ENCODE measurements around the gene TULP4. TPM values are rescaled to one million over a fixed set of nuclear protein-coding genes. Genes with fewer than 3 reads are reported as not detected.

Gene TULP4
- total and polyA plus RNA-seq, 7 donors: 2.4 to 142 (median 98.7) TPM

GRCh38 chr6:158502263-158502950, 190.1 kb downstream of the TULP4 start:
- H3K27me3 ChIP-seq: no peaks in the 10 kb centered on the region
- H3K9me3 ChIP-seq: no peaks in the 10 kb centered on the region
- H3K36me3 ChIP-seq: peaks cover 0 to 53% (median 4%) of the 10 kb centered on the region in 4 donors
- intact Hi-C loops (cut with DNase I): no loop called here
- no peak for TF ChIP-seq POLR2AphosphoS5 (IDR thresholded peaks at IDR 0.05)
- TF ChIP-seq EP300 (IDR thresholded peaks at IDR 0.05): no peak
- TF ChIP-seq, protein P1, sequence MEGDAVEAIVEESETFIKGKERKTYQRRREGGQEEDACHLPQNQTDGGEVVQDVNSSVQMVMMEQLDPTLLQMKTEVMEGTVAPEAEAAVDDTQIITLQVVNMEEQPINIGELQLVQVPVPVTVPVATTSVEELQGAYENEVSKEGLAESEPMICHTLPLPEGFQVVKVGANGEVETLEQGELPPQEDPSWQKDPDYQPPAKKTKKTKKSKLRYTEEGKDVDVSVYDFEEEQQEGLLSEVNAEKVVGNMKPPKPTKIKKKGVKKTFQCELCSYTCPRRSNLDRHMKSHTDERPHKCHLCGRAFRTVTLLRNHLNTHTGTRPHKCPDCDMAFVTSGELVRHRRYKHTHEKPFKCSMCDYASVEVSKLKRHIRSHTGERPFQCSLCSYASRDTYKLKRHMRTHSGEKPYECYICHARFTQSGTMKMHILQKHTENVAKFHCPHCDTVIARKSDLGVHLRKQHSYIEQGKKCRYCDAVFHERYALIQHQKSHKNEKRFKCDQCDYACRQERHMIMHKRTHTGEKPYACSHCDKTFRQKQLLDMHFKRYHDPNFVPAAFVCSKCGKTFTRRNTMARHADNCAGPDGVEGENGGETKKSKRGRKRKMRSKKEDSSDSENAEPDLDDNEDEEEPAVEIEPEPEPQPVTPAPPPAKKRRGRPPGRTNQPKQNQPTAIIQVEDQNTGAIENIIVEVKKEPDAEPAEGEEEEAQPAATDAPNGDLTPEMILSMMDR (IDR thresholded peaks at IDR 0.05): no peak
- no peak for TF ChIP-seq POLR2A (IDR thresholded peaks at IDR 0.05)
- DNase-seq: no peak
- no peaks in the 10 kb centered on the region for H3K4me1 ChIP-seq
- 95 to 97% methylated on average over 43 of the region's 43 CpGs for WGBS, 2 donors
- no peak overlapping the region for H3K27ac ChIP-seq
- H3K4me3 ChIP-seq: no peak overlapping the region

GRCh38 chr6:158503222-158503621, 191.0 kb downstream of the TULP4 start:
- WGBS, 2 donors: 94 to 95% methylated on average over 7 of the region's 7 CpGs
- TF ChIP-seq EP300 (IDR thresholded peaks at IDR 0.05) (no peak), POLR2A (IDR thresholded peaks at IDR 0.05) (no peak), POLR2AphosphoS5 (IDR thresholded peaks at IDR 0.05) (no peak)
- TF ChIP-seq, protein P1 (IDR thresholded peaks at IDR 0.05): no peak
- peaks cover 0 to 51% (median 4%) of the 10 kb centered on the region in 4 donors for H3K36me3 ChIP-seq

GRCh38 chr6:158503846-158504245, 191.6 kb downstream of the TULP4 start:
- no peaks in the 10 kb centered on the region for H3K27me3 ChIP-seq
- WGBS, 2 donors: 96 to 98% methylated on average over 25 of the region's 25 CpGs
- H3K27ac ChIP-seq: no peak overlapping the region
- DNase-seq: no peak
- H3K36me3 ChIP-seq: peaks cover 0 to 45% (median 3%) of the 10 kb centered on the region in 4 donors
- no peaks in the 10 kb centered on the region for H3K9me3 ChIP-seq
- intact Hi-C loops (cut with DNase I): no loop called here
- TF ChIP-seq, protein P1 (IDR thresholded peaks at IDR 0.05): no peak
- no peak for TF ChIP-seq POLR2AphosphoS5 (IDR thresholded peaks at IDR 0.05)
- no peak for TF ChIP-seq POLR2A (IDR thresholded peaks at IDR 0.05)
- no peak for TF ChIP-seq EP300 (IDR thresholded peaks at IDR 0.05)
- H3K4me3 ChIP-seq: no peak overlapping the region
- H3K4me1 ChIP-seq: no peaks in the 10 kb centered on the region

More at GRCh38 chr6:158503222-158503621, 191.0 kb downstream of the TULP4 start:
- Histone ChIP-seq H3K4me3 (no peak overlapping the region), H3K9me3 (no peaks in the 10 kb centered on the region), H3K4me1 (no peaks in the 10 kb centered on the region), H3K27ac (no peak overlapping the region), H3K27me3 (no peaks in the 10 kb centered on the region)
- intact Hi-C loops (cut with DNase I): no loop called here
- no peak for DNase-seq

- intact Hi-C loops (cut with DNase I): no loop called here
- TF ChIP-seq POLR2AphosphoS5 (IDR thresholded peaks at IDR 0.05) (no peak), POLR2A (IDR thresholded peaks at IDR 0.05) (no peak)
- 93 to 94% methylated on average over 13 of the region's 13 CpGs for WGBS, 2 donors
- Histone ChIP-seq H3K27ac (no peak overlapping the region), H3K9me3 (no peaks in the 10 kb centered on the region), H3K36me3 (peaks cover 0 to 32% (median 3%) of the 10 kb centered on the region in 4 donors), H3K27me3 (no peaks in the 10 kb centered on the region), H3K4me1 (no peaks in the 10 kb centered on the region), H3K4me3 (no peak overlapping the region)
- DNase-seq: no peak
These were observed 192.9 kb downstream of the TULP4 start for GRCh38 chr6:158505194-158505593.

- Histone ChIP-seq H3K9me3 (no peaks in the 10 kb centered on the region), H3K27me3 (no peaks in the 10 kb centered on the region), H3K36me3 (peaks cover 0 to 18% (median 3%) of the 10 kb centered on the region in 4 donors), H3K4me3 (no peak overlapping the region), H3K27ac (no peak overlapping the region), H3K4me1 (no peaks in the 10 kb centered on the region)
- DNase-seq: no peak
- intact Hi-C loops (cut with DNase I): no loop called here
- TF ChIP-seq POLR2A (IDR thresholded peaks at IDR 0.05) (no peak), POLR2AphosphoS5 (IDR thresholded peaks at IDR 0.05) (no peak), EP300 (IDR thresholded peaks at IDR 0.05) (no peak)
- TF ChIP-seq, protein P1 (IDR thresholded peaks at IDR 0.05): no peak
- 69 to 81% methylated on average over 10 of the region's 10 CpGs for WGBS, 2 donors
These were observed 194.3 kb downstream of the TULP4 start for GRCh38 chr6:158506601-158507000.

Measured in sigmoid colon (tissue), 7 donors.